T-cell (primary cell): ENCODE results near the gene PTPN13. TPM values are rescaled to one million over a fixed set of nuclear protein-coding genes. Genes with fewer than 3 reads are reported as not detected.

Experiments used
- ATAC-seq, 4 experiments: fragments of 200-7000 bp in 3 of 4; fragments of 150-1000 bp in 1 of 4; cut with Tn5 transposase; replicated peaks in 1 of 4; 1 replicate in 3 of 4; 2 replicates in 1 of 4; pipeline ENCODE4 v1.10.0; 2021; ENCODE audit warnings: moderate library complexity in 3 of 4, mild to moderate bottlenecking in 2 of 4, moderate number of reproducible peaks in 1 of 4
- CTCF ChIA-PET, 2 donors: fragments of 300-600 bp; sonication (Branson Sonifier 250); formaldehyde crosslinking; loops; one replicate each; lab custom pipeline; 2022; ENCODE audit warnings: antibody characterized with exemption in 2 of 2; lab: Charles Lee
- POLR2A ChIA-PET, 2 donors: fragments of 300-600 bp; sonication (Branson Sonifier 250); formaldehyde crosslinking; loops; one replicate each; lab custom pipeline; 2022; ENCODE audit warnings: antibody characterized with exemption in 2 of 2; lab: Charles Lee
- DNase-seq, 35 experiments: peaks; one replicate each; pipeline versions ENCODE4 v3.0.0 to v3.0.0-alpha.2; 2013 to 2023
- H3K27ac ChIP-seq: one replicate; pipeline ENCODE4 v1.5.1; 2013; ENCODE audit warnings: low read length
- H3K27me3 ChIP-seq, 2 experiments: replicated peaks in 1 of 2; 1 replicate in 1 of 2; 2 replicates in 1 of 2; pipeline versions ENCODE4 v1.6.1 to v1.7.0; 2013; ENCODE audit warnings: low read length in 1 of 2, mixed read lengths in 1 of 2; ENCODE audit not compliant: control insufficient read depth in 2 of 2, insufficient read depth in 2 of 2; ENCODE audit errors: extremely low read depth in 1 of 2
- H3K36me3 ChIP-seq, 2 donors: 1 replicate in 1 of 2; 2 replicates in 1 of 2; pipeline versions ENCODE4 v1.6.1 to v1.7.0; 2013; ENCODE audit warnings: low read length in 1 of 2; ENCODE audit not compliant: control insufficient read depth in 2 of 2, insufficient read depth in 1 of 2; ENCODE audit errors: extremely low read depth in 1 of 2
- H3K4me1 ChIP-seq, 2 experiments: 1 replicate in 1 of 2; 2 replicates in 1 of 2; pipeline versions ENCODE4 v1.6.1 to v1.7.0; 2013; ENCODE audit warnings: low read length in 2 of 2, mixed read lengths in 1 of 2; ENCODE audit not compliant: insufficient read depth in 2 of 2, control insufficient read depth in 1 of 2; ENCODE audit errors: extremely low read depth in 1 of 2
- H3K4me3 ChIP-seq, 2 donors: 1 replicate in 1 of 2; 2 replicates in 1 of 2; pipeline versions ENCODE4 v1.5.1 to v1.7.0; 2013; ENCODE audit warnings: mild to moderate bottlenecking in 2 of 2, low read length in 1 of 2, moderate library complexity in 1 of 2; ENCODE audit not compliant: control insufficient read depth in 1 of 2; ENCODE audit errors: extremely low read depth in 1 of 2
- H3K9me3 ChIP-seq: 2 replicates; pipeline ENCODE4 v1.7.0; 2013
- H3K27ac Mint-ChIP-seq, 2 donors: one replicate each; pipeline ENCODE4 v1.8.0; 2020 to 2021; ENCODE audit warnings: mild to moderate bottlenecking in 2 of 2, mixed read lengths in 2 of 2
- H3K27me3 Mint-ChIP-seq, 2 donors: one replicate each; pipeline ENCODE4 v1.8.0; 2021 to 2022; ENCODE audit warnings: mixed read lengths in 2 of 2
- H3K36me3 Mint-ChIP-seq: one replicate; pipeline ENCODE4 v1.8.0; 2021; ENCODE audit warnings: mixed read lengths
- H3K4me1 Mint-ChIP-seq, 3 donors: one replicate each; pipeline ENCODE4 v1.8.0; 2020 to 2022; ENCODE audit warnings: mixed read lengths in 3 of 3, mild to moderate bottlenecking in 1 of 3
- H3K4me3 Mint-ChIP-seq, 3 donors: one replicate each; pipeline ENCODE4 v1.8.0; 2020 to 2022; ENCODE audit warnings: mild to moderate bottlenecking in 3 of 3, mixed read lengths in 3 of 3, moderate library complexity in 3 of 3
- H3K9me3 Mint-ChIP-seq, 3 donors: one replicate each; pipeline ENCODE4 v1.8.0; 2020 to 2022; ENCODE audit warnings: mixed read lengths in 3 of 3
- WGBS: methylation state at CpG from one replicate; pipeline ENCODE4 v1.1.5; 2013; ENCODE audit warnings: missing lambda C conversion rate; ENCODE audit not compliant: insufficient coverage; 5-methylcytosine and 5-hydroxymethylcytosine counted together
- total RNA-seq, 35 experiments: library from RNA in 6 of 35; stranded (reverse) in 6 of 35; fragments of 120-200 nt in 1 of 35; gene quantifications; one replicate each; pipeline versions ENCODE4 v1.2.1 to v1.2.4 and lab custom pipeline; 2013 to 2026

PTPN13 gene
- total RNA-seq, 5 donors from 2014 or later (not counting 1 experiment from before 2014, with no cell fraction given), result 0.90 to 8.1 (median 5.2) TPM

DNA sequence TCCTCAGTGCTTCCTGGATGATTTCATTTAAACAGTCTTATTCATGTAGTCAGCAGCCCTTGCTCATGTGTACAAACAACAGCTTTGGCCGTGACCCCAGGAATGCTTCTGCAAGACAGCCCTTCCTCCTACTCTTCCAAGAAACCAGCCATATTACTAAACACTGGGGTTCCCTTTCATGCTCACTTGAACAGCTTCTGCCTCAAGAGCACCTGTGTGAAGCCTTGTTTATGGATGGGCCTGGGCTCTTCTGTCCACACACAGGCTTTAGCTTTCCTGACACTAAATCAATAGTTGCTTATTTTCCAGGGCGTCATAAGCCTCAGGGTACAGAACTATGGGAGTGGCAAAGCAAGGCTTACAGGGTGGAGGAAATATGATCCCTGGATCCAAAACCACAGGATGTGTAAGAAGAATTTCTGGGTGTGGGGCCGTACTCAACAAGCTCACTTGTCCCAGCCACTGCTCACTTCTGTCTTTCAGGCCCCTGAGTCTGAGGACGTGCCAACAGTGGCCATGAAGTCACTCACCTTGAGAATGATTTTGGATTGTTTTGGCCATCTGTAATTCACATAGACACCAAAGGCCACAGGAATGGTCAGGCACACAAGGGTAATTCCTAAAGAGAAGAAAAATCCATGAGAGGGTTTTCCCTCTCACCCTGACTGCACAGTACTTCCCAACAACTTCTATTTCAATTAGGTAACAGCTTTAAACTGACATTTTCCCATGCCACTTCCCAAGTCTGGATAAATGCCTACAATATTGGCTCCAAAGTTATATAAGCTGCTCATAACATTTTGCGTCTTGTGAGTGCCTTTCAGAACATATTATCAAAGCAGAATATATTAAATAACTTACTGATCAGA is 237.4 kb downstream of the PTPN13 start:
- no peaks in the 10 kb centered on the region for H3K4me1 Mint-ChIP-seq
- POLR2A ChIA-PET, result no interaction called here
- CTCF ChIA-PET, result no interaction called here

GRCh38 chr4:86833615-86834014 is 239.5 kb downstream of the PTPN13 start:
- ATAC-seq (no peak), DNase-seq (no peak)
- 100% methylated on average over 1 of the region's 1 CpG for WGBS
- Histone ChIP-seq H3K9me3 (no peaks in the 10 kb centered on the region), H3K27me3 (no peaks in the 10 kb centered on the region), H3K27ac (no peak overlapping the region), H3K4me3 (no peak overlapping the region), H3K36me3 (no peaks in the 10 kb centered on the region), H3K4me1 (no peaks in the 10 kb centered on the region)
- CTCF ChIA-PET, result interaction anchor here in 1 of 2 donors (0.6 kb wide), 1 partner anchor 8 kb away, joined by 3 read pairs; no protein-coding TSS in a partner anchor
- H3K4me1 Mint-ChIP-seq, result no peaks in the 10 kb centered on the region
- POLR2A ChIA-PET, result no interaction called here
- no peak overlapping the region for H3K27ac Mint-ChIP-seq
- peaks cover 0 to 3% of the 10 kb centered on the region in 2 donors for H3K27me3 Mint-ChIP-seq
- peaks cover 0 to 2% (median 0%) of the 10 kb centered on the region in 3 donors for H3K9me3 Mint-ChIP-seq
- no peak overlapping the region for H3K4me3 Mint-ChIP-seq
- no peaks in the 10 kb centered on the region for H3K36me3 Mint-ChIP-seq

More for the DNA sequence above, 237.4 kb downstream of the PTPN13 start:
- no peaks in the 10 kb centered on the region for H3K36me3 Mint-ChIP-seq
- H3K27ac Mint-ChIP-seq, result no peak overlapping the region
- Histone ChIP-seq H3K9me3 (no peaks in the 10 kb centered on the region), H3K36me3 (no peaks in the 10 kb centered on the region), H3K4me1 (no peaks in the 10 kb centered on the region), H3K27me3 (no peaks in the 10 kb centered on the region), H3K4me3 (no peak overlapping the region), H3K27ac (no peak overlapping the region)
- no peak overlapping the region for H3K4me3 Mint-ChIP-seq
- peaks cover 0 to 4% of the 10 kb centered on the region in 2 donors for H3K27me3 Mint-ChIP-seq
- H3K9me3 Mint-ChIP-seq, result peaks cover 0 to 3% (median 0%) of the 10 kb centered on the region in 3 donors
- 94% methylated on average over 2 of the region's 5 CpGs for WGBS
- no peak for DNase-seq
- no peak for ATAC-seq

- H3K27ac ChIP-seq, result no peak overlapping the region
- H3K4me1 Mint-ChIP-seq, result no peaks in the 10 kb centered on the region
- H3K36me3 ChIP-seq, result no peaks in the 10 kb centered on the region
- peak overlapping the region in 1 of 2 donors; percentile 24 for H3K27ac Mint-ChIP-seq
- H3K9me3 ChIP-seq, result no peaks in the 10 kb centered on the region
- 67% methylated on average over 1 of the region's 3 CpGs for WGBS
- H3K36me3 Mint-ChIP-seq, result no peaks in the 10 kb centered on the region
- CTCF ChIA-PET, result interaction anchor here in 1 of 2 donors (0.6 kb wide), 1 partner anchor 158 kb away, joined by 3 read pairs; no protein-coding TSS in a partner anchor
- no peaks in the 10 kb centered on the region for H3K9me3 Mint-ChIP-seq
- no peak for DNase-seq
- H3K4me3 ChIP-seq, result no peak overlapping the region
- no peaks in the 10 kb centered on the region for H3K27me3 ChIP-seq
- H3K4me3 Mint-ChIP-seq, result no peak overlapping the region
- no peak for ATAC-seq
- no peaks in the 10 kb centered on the region for H3K27me3 Mint-ChIP-seq
- POLR2A ChIA-PET, result no interaction called here
- no peaks in the 10 kb centered on the region for H3K4me1 ChIP-seq
These were observed 240.8 kb downstream of the PTPN13 start for GRCh38 chr4:86834901-86835300.

GRCh38 chr4:86835677-86836076 is 241.6 kb downstream of the PTPN13 start:
- no CpG with 5 or more reads among the region's 3 CpGs for WGBS
- no peak overlapping the region for H3K27ac ChIP-seq
- H3K4me1 Mint-ChIP-seq, result no peaks in the 10 kb centered on the region
- DNase-seq (no peak), ATAC-seq (no peak)
- no peaks in the 10 kb centered on the region for H3K36me3 Mint-ChIP-seq
- H3K9me3 Mint-ChIP-seq, result no peaks in the 10 kb centered on the region
- no peaks in the 10 kb centered on the region for H3K27me3 Mint-ChIP-seq
- ChIA-PET POLR2A (no interaction called here), CTCF (no interaction called here)
- H3K4me3 ChIP-seq, result no peak overlapping the region
- no peaks in the 10 kb centered on the region for H3K9me3 ChIP-seq
- H3K27ac Mint-ChIP-seq, result no peak overlapping the region
- no peaks in the 10 kb centered on the region for H3K36me3 ChIP-seq
- no peaks in the 10 kb centered on the region for H3K4me1 ChIP-seq
- H3K27me3 ChIP-seq, result no peaks in the 10 kb centered on the region
- no peak overlapping the region for H3K4me3 Mint-ChIP-seq

DNA sequence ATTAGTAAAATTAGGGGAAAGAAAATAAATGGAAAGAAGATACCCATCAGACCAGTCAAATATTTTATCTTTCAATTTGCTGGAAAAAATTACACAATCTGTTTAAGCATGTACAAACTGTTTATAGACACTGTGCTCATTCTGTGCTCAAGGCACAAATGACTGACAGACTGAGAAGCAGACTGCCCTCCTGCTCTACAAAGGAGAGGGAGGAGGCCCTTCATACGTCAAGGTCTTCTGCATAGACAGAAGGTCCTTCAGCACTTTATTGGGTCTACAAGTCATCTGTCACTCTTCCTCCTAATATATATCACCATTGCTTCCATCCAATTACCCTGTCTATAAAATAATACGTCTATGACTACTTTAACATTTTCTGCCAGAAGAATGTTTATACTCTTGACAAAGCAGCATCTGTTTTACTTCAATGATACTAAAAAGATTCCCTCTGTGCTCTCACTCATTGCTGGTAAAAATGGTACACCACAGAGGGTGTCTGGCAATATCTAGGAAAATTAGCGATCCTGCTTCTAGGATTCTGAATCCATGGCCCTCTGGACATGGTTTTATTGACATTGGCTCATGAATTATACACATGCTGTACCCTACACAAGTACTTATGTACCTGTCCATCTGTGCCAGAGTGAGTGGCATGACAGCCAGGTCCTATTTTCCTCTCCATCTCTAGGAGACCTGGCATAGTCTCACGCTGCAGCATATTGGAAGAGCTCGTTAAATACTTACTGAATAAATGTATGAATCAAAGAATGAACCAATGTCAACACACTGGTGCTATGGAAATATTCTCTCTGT is 243.8 kb downstream of the PTPN13 start:
- H3K4me3 ChIP-seq, result no peak overlapping the region
- no peaks in the 10 kb centered on the region for H3K9me3 Mint-ChIP-seq
- no peaks in the 10 kb centered on the region for H3K36me3 ChIP-seq
- no peaks in the 10 kb centered on the region for H3K27me3 Mint-ChIP-seq
- DNase-seq (no peak), ATAC-seq (no peak)
- H3K27ac ChIP-seq, result no peak overlapping the region
- 83% methylated on average over 1 of the region's 5 CpGs for WGBS
- no peaks in the 10 kb centered on the region for H3K9me3 ChIP-seq
- CTCF ChIA-PET, result no interaction called here
- H3K4me1 ChIP-seq, result no peaks in the 10 kb centered on the region
- H3K27me3 ChIP-seq, result no peaks in the 10 kb centered on the region
- H3K27ac Mint-ChIP-seq, result no peak overlapping the region
- H3K4me3 Mint-ChIP-seq, result no peak overlapping the region
- POLR2A ChIA-PET, result no interaction called here
- H3K4me1 Mint-ChIP-seq, result no peaks in the 10 kb centered on the region
- no peaks in the 10 kb centered on the region for H3K36me3 Mint-ChIP-seq

- no peak for DNase-seq
- Mint-ChIP-seq H3K27ac (no peak overlapping the region), H3K4me1 (no peaks in the 10 kb centered on the region), H3K9me3 (peaks cover 0 to 3% (median 0%) of the 10 kb centered on the region in 3 donors), H3K36me3 (no peaks in the 10 kb centered on the region), H3K4me3 (no peak overlapping the region), H3K27me3 (no peaks in the 10 kb centered on the region)
- Histone ChIP-seq H3K9me3 (no peaks in the 10 kb centered on the region), H3K27ac (no peak overlapping the region), H3K4me3 (no peak overlapping the region), H3K27me3 (no peaks in the 10 kb centered on the region), H3K36me3 (no peaks in the 10 kb centered on the region), H3K4me1 (no peaks in the 10 kb centered on the region)
- no peak for ATAC-seq
- WGBS, result 100% methylated on average over 1 of the region's 1 CpG
- ChIA-PET POLR2A (no interaction called here), CTCF (no interaction called here)
These were observed 246.7 kb downstream of the PTPN13 start for GRCh38 chr4:86840858-86841257.
